BJ (cell line): ENCODE results near the gene HOMEZ. TPM values are rescaled to one million over a fixed set of nuclear protein-coding genes. Genes with fewer than 3 reads are reported as not detected.
"Not testable (repeated sequence)": the region's sequence is repeated elsewhere in the genome, so short reads cannot be mapped to it uniquely, and the experiment has no call there.

Experiments
- CTCF ChIA-PET: fragments of 350-600 bp; formaldehyde crosslinking; extraction: SDS; loops from one replicate; lab custom pipeline; 2021; ENCODE audit warnings: antibody characterized with exemption, inconsistent platforms; lab: Yijun Ruan, JAX
- POLR2A ChIA-PET: fragments of 300-600 bp; sonication (Branson Sonifier 250); formaldehyde crosslinking; extraction: SDS; loops from one replicate; lab custom pipeline; 2021; ENCODE audit warnings: antibody characterized with exemption; lab: Charles Lee
- DNase-seq: peaks from one replicate; pipeline ENCODE4 v3.0.0-alpha.2; 2011; ENCODE audit warnings: low read depth
- H3K27me3 ChIP-seq: 2 replicates; pipeline ENCODE4 v1.6.0; 2011; ENCODE audit warnings: low read length; ENCODE audit not compliant: control insufficient read depth, insufficient read depth
- H3K36me3 ChIP-seq: 2 replicates; pipeline ENCODE4 v1.5.1; 2011; ENCODE audit warnings: low read length; ENCODE audit not compliant: control insufficient read depth, insufficient read depth
- H3K4me3 ChIP-seq: 2 replicates; pipeline ENCODE4 v1.5.1; 2011; ENCODE audit warnings: low read depth, mild to moderate bottlenecking, control low read depth, low read length
- CTCF ChIP-seq: IDR thresholded peaks from 2 replicates; pipeline ENCODE4 v1.5.1; 2011; ENCODE audit warnings: low read depth, mild to moderate bottlenecking, control low read depth, inconsistent platforms, low read length, moderate library complexity; ENCODE audit not compliant: insufficient read depth
- polyA plus RNA-seq: library from polyadenylated mRNA; depleted of rRNA; stranded (reverse); fragments of >200 nt; gene quantifications from 2 replicates; pipeline ENCODE4 v1.2.3, GENCODE V29; 2011; rRNA removed
- small RNA-seq: library from RNA; depleted of rRNA; stranded (forward); fragments of <200 nt; gene quantifications from one replicate; pipeline ENCODE3, GENCODE V24; 2012; ENCODE audit warnings: low replicate concordance, low read depth; ENCODE audit not compliant: insufficient read length

The HOMEZ gene
- polyA plus RNA-seq, 1 experiment: 16.0 TPM

- POLR2A ChIA-PET: no interaction called here
- Histone ChIP-seq H3K36me3 (no peaks in the 10 kb centered on the region), H3K27me3 (no peaks in the 10 kb centered on the region), H3K4me3 (no peak overlapping the region)
- CTCF ChIA-PET: no interaction called here
- DNase-seq: no peak
- no peak for TF ChIP-seq CTCF
Measured at GRCh38 chr14:23228812-23229211, 57.1 kb downstream of the HOMEZ start.

- no peak for DNase-seq
- Histone ChIP-seq H3K36me3 (no peaks in the 10 kb centered on the region), H3K4me3 (no peak overlapping the region), H3K27me3 (no peaks in the 10 kb centered on the region)
- ChIA-PET CTCF (interaction anchor here (1.0 kb wide), 2 partner anchors 10 to 21 kb away, joined by 3 to 4 read pairs; partner anchors contain the start of gene RNF212B), POLR2A (no interaction called here)
- no peak for TF ChIP-seq CTCF
Measured at GRCh38 chr14:23227566-23227965, 58.4 kb downstream of the HOMEZ start.

GRCh38 chr14:23224958-23225357 lies 61.0 kb downstream of the HOMEZ start:
- POLR2A ChIA-PET, DNase-seq, H3K36me3 ChIP-seq, H3K27me3 ChIP-seq, CTCF ChIA-PET, H3K4me3 ChIP-seq: not testable (repeated sequence)

Small RNA genes lying within 50 kb of the gene (small RNA-seq; reads per million reads assigned to genes)
- gene AL049829.1: not detected
- gene RNU6-1046P: not detected

Other genes with a start within 250 kb of the HOMEZ start
- gene PSMB11, start 243.9 kb downstream of the HOMEZ start, polyA plus RNA-seq: not detected in 2 replicates
- 9.0 and 14.8 TPM in 2 replicates for gene CDH24, start 228.6 kb downstream of the HOMEZ start, polyA plus RNA-seq
- gene ACIN1, start 191.0 kb downstream of the HOMEZ start, polyA plus RNA-seq: 120 and 123 TPM in 2 replicates
- gene C14orf119, start 190.6 kb downstream of the HOMEZ start, polyA plus RNA-seq: 104 and 112 TPM in 2 replicates
- gene CIROP, start 181.1 kb downstream of the HOMEZ start, polyA plus RNA-seq: 0.05 and 0.07 TPM in 2 replicates
- gene CEBPE, start 166.9 kb downstream of the HOMEZ start, polyA plus RNA-seq: not detected in 2 replicates
- 2.8 and 4.6 TPM in 2 replicates for gene SLC7A8, start 102.5 kb downstream of the HOMEZ start, polyA plus RNA-seq
- not detected in 2 replicates for gene RNF212B, start 48.2 kb downstream of the HOMEZ start, polyA plus RNA-seq
- 2.5 and 2.8 TPM in 2 replicates for gene PPP1R3E, start 16.7 kb upstream of the HOMEZ start, polyA plus RNA-seq
- gene BCL2L2, start 20.7 kb upstream of the HOMEZ start, polyA plus RNA-seq: 26.5 and 27.9 TPM in 2 replicates
- 119 and 143 TPM in 2 replicates for gene PABPN1, start 35.3 kb upstream of the HOMEZ start, polyA plus RNA-seq
- gene SLC22A17, start 66.8 kb upstream of the HOMEZ start, polyA plus RNA-seq: 9.0 and 14.0 TPM in 2 replicates
- 1.5 and 2.7 TPM in 2 replicates for gene EFS, start 79.0 kb upstream of the HOMEZ start, polyA plus RNA-seq
- not detected in 2 replicates for gene IL25, start 86.7 kb upstream of the HOMEZ start, polyA plus RNA-seq
- gene CMTM5, start 90.9 kb upstream of the HOMEZ start, polyA plus RNA-seq: not detected in 2 replicates
- gene MYH6, start 122.1 kb upstream of the HOMEZ start, polyA plus RNA-seq: not detected in 2 replicates
- gene MYH7, start 149.5 kb upstream of the HOMEZ start, polyA plus RNA-seq: not detected in 2 replicates
- 34.5 and 51.3 TPM in 2 replicates for gene NGDN, start 183.6 kb upstream of the HOMEZ start, polyA plus RNA-seq